Stomach (tissue), 9 donors: ENCODE data around the gene CLSTN1. TPM values are rescaled to one million over a fixed set of nuclear protein-coding genes. Genes with fewer than 3 reads are reported as not detected.
"Not testable (repeated sequence)": the region's sequence is repeated elsewhere in the genome, so short reads cannot be mapped to it uniquely, and the experiment has no call there.

Experiments used
- DNase-seq, 2 donors: peaks; one replicate each; pipeline versions ENCODE4 v3.0.0 to v3.0.0-alpha.2; 2013 to 2019
- H3K27ac ChIP-seq, 5 donors: fragments of 200-600 bp in 4 of 5; sonication (generic) in 4 of 5; one replicate each; pipeline ENCODE4 v1.5.1; 2013 to 2019; ENCODE audit warnings: mild to moderate bottlenecking in 1 of 5, moderate library complexity in 1 of 5
- H3K27me3 ChIP-seq, 3 donors: fragments of 200-600 bp; sonication (generic); one replicate each; pipeline ENCODE4 v1.5.1; 2017 to 2019; ENCODE audit warnings: mixed run types in 1 of 3
- H3K36me3 ChIP-seq, 4 donors: fragments of 200-600 bp; sonication (generic); 1 replicate in 3 of 4; 2 replicates in 1 of 4; pipeline ENCODE4 v1.5.1; 2016 to 2019
- H3K4me1 ChIP-seq, 4 donors: fragments of 200-600 bp; sonication (generic); one replicate each; pipeline ENCODE4 v1.5.1; 2016 to 2019
- H3K4me3 ChIP-seq, 4 donors: fragments of 200-600 bp; sonication (generic) in 3 of 4; one replicate each; pipeline ENCODE4 v1.5.1; 2016 to 2019; ENCODE audit warnings: mild to moderate bottlenecking in 1 of 4
- H3K9me3 ChIP-seq, 4 donors: fragments of 200-600 bp; sonication (generic); one replicate each; pipeline ENCODE4 v1.5.1; 2016 to 2019
- CTCF ChIP-seq, 7 experiments: fragments of 450-650 bp in 4 of 7; fragments of 200-600 bp in 3 of 7; sonication (generic) in 3 of 7; IDR thresholded peaks; one replicate each; pipeline ENCODE4 v1.5.1; 2016 to 2019; ENCODE audit warnings: antibody characterized with exemption in 7 of 7, control low read depth in 2 of 7, mild to moderate bottlenecking in 1 of 7
- EP300 ChIP-seq: sonication (generic); formaldehyde crosslinking; IDR thresholded peaks from one replicate; pipeline ENCODE4 v1.6.1; 2017; ENCODE audit warnings: antibody characterized with exemption
- POLR2A ChIP-seq, 4 donors: fragments of 450-650 bp; IDR thresholded peaks; one replicate each; pipeline ENCODE4 v1.6.1; 2016; ENCODE audit warnings: antibody characterized with exemption in 4 of 4, control low read depth in 2 of 4, mild to moderate bottlenecking in 1 of 4, moderate library complexity in 1 of 4
- POLR2AphosphoS5 ChIP-seq, 3 donors: sonication (generic); formaldehyde crosslinking; IDR thresholded peaks; one replicate each; pipeline ENCODE4 v1.6.1; 2016; ENCODE audit warnings: antibody characterized with exemption in 3 of 3
- WGBS, 5 donors: extraction: QIAGEN DNeasy Blood & Tissue Kit in 3 of 5; methylation state at CpG; one replicate each; pipeline versions ENCODE4 v1.1.5 to v1.1.7; 2013 to 2018; 5-methylcytosine and 5-hydroxymethylcytosine counted together
- intact Hi-C: fragments of 100-400 bp; cut with DNase I; formaldehyde crosslinking; loops from one replicate; pipeline ENCODE4 v1.15.1; 2023; ENCODE audit warnings: low total_unique reads
- polyA plus RNA-seq, 3 donors: library from polyadenylated mRNA; stranded (reverse); fragments of 200-250 nt; gene quantifications; one replicate each; pipeline ENCODE4 v1.2.3, GENCODE V29; 2013
- total RNA-seq, 5 donors: library from RNA; depleted of rRNA; stranded (reverse); fragments of >200 nt; gene quantifications; one replicate each; pipeline versions ENCODE4 v1.1.0 to v1.2.3, GENCODE V29; 2014 to 2016
- donor health status: healthy with polysubstance abuse.
- donor health status: Bipolar disorder and iron deficiency.
- donor health status: healthy.

Gene CLSTN1
- total and polyA plus RNA-seq, 8 donors: 10.5 to 156 (median 30.9) TPM

GRCh38 chr1:9811239-9811966 is 12.4 kb downstream of the CLSTN1 start:
- Histone ChIP-seq H3K9me3 (no peaks in the 10 kb centered on the region), H3K27me3 (no peaks in the 10 kb centered on the region), H3K36me3 (no peaks in the 10 kb centered on the region), H3K4me3 (no peak overlapping the region), H3K27ac (no peak overlapping the region), H3K4me1 (peaks cover 0 to 68% (median 36%) of the 10 kb centered on the region in 4 donors)
- TF ChIP-seq POLR2A (IDR thresholded peaks at IDR 0.05) (no peak), EP300 (no peak), CTCF (IDR thresholded peaks at IDR 0.05) (no peak), POLR2AphosphoS5 (IDR thresholded peaks at IDR 0.05) (no peak)
- DNase-seq: no peak
- intact Hi-C loops: no loop called here
- 35 to 68% (median 44%) methylated on average over 6 of the region's 6 CpGs for WGBS, 5 donors

- Histone ChIP-seq H3K9me3 (no peaks in the 10 kb centered on the region), H3K4me3 (no peak overlapping the region), H3K27ac (no peak overlapping the region), H3K36me3 (no peaks in the 10 kb centered on the region), H3K4me1 (peaks cover 0 to 53% (median 36%) of the 10 kb centered on the region in 4 donors), H3K27me3 (no peaks in the 10 kb centered on the region)
- intact Hi-C loops: no loop called here
- WGBS, 5 donors: 57 to 77% (median 68%) methylated on average over 6 to 8 of the region's 8 CpGs
- DNase-seq: no peak
- TF ChIP-seq POLR2A (IDR thresholded peaks at IDR 0.05) (no peak), POLR2AphosphoS5 (IDR thresholded peaks at IDR 0.05) (no peak), EP300 (no peak), CTCF (IDR thresholded peaks at IDR 0.05) (no peak)
Observed at GRCh38 chr1:9809100-9809510, 14.7 kb downstream of the CLSTN1 start.

- H3K36me3 ChIP-seq: no peaks in the 10 kb centered on the region
- intact Hi-C loops: no loop called here
- no peak for TF ChIP-seq POLR2A (IDR thresholded peaks at IDR 0.05)
- no peak for TF ChIP-seq EP300
- TF ChIP-seq CTCF (IDR thresholded peaks at IDR 0.05): no peak
- no peak for TF ChIP-seq POLR2AphosphoS5 (IDR thresholded peaks at IDR 0.05)
- no peak overlapping the region for H3K4me3 ChIP-seq
- H3K27ac ChIP-seq: no peak overlapping the region
- WGBS, 5 donors: 51 to 61% (median 57%) methylated on average over 8 of the region's 8 CpGs
- H3K9me3 ChIP-seq: no peaks in the 10 kb centered on the region
- no peak for DNase-seq
- no peaks in the 10 kb centered on the region for H3K27me3 ChIP-seq
- H3K4me1 ChIP-seq: peaks cover 0 to 56% (median 38%) of the 10 kb centered on the region in 4 donors
Observed at GRCh38 chr1:9808459-9808858, 15.3 kb downstream of the CLSTN1 start.

GRCh38 chr1:9807541-9807940 is 16.2 kb downstream of the CLSTN1 start:
- no peaks in the 10 kb centered on the region for H3K9me3 ChIP-seq
- WGBS, 5 donors: 77 to 86% (median 81%) methylated on average over 12 of the region's 12 CpGs
- H3K27me3 ChIP-seq: no peaks in the 10 kb centered on the region
- DNase-seq: no peak
- H3K36me3 ChIP-seq: no peaks in the 10 kb centered on the region
- TF ChIP-seq CTCF (IDR thresholded peaks at IDR 0.05): no peak
- TF ChIP-seq EP300: no peak
- no peak for TF ChIP-seq POLR2A (IDR thresholded peaks at IDR 0.05)
- no peak for TF ChIP-seq POLR2AphosphoS5 (IDR thresholded peaks at IDR 0.05)
- H3K4me1 ChIP-seq: peaks cover 0 to 63% (median 41%) of the 10 kb centered on the region in 4 donors
- no peak overlapping the region for H3K27ac ChIP-seq
- intact Hi-C loops: no loop called here
- no peak overlapping the region for H3K4me3 ChIP-seq

- DNase-seq, H3K9me3 ChIP-seq, H3K27ac ChIP-seq, H3K4me3 ChIP-seq, H3K27me3 ChIP-seq, H3K36me3 ChIP-seq, intact Hi-C loops: not testable (repeated sequence)
- peaks cover 0 to 49% (median 28%) of the 10 kb centered on the region in 4 donors for H3K4me1 ChIP-seq
- WGBS, 5 donors: 79 to 92% (median 85%) methylated on average over 5 of the region's 5 CpGs
Observed at GRCh38 chr1:9805972-9806371, 17.8 kb downstream of the CLSTN1 start.
